Measurements from ENCODE around the gene CHCHD5. TPM values are rescaled to one million over a fixed set of nuclear protein-coding genes. Genes with fewer than 3 reads are reported as not detected.

Gene CHCHD5
- total RNA-seq, 4 donors from 2014 or later: 16.6 to 31.2 (median 18.4) TPM

DNA sequence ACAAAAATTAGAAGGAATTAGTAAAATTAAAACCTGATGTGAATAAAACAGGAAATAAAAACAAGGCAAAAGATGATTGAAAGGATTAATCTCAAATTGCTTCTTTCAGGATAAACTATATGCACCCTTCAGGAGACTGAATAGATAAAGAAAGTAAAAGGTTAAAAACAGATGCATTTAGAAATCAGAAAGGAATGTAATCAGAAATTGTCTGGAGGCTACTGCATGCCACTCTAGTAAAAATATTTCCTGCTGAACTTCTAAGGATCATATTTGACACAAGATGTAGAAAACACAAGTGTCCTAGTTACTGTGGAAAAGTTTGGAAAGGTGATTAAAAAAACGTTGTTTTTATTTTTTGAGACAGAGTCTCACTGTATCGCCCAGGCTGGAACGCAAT, 16.2 kb downstream of the CHCHD5 start:
- Histone ChIP-seq H3K27me3 (no peaks in the 10 kb centered on the region), H3K4me3 (no peak overlapping the region), H3K4me1 (peaks cover 0 to 9% (median 4%) of the 10 kb centered on the region in 3 donors), H3K27ac (no peak overlapping the region), H3K36me3 (no peaks in the 10 kb centered on the region), H3K9me3 (no peaks in the 10 kb centered on the region)
- intact Hi-C loops (cut with DNase I): loop anchor here (5.0 to 10.0 kb wide), 2 partner anchors 127 to 344 kb away; no protein-coding TSS in a partner anchor
- no peak for DNase-seq
- TF ChIP-seq, protein P1, sequence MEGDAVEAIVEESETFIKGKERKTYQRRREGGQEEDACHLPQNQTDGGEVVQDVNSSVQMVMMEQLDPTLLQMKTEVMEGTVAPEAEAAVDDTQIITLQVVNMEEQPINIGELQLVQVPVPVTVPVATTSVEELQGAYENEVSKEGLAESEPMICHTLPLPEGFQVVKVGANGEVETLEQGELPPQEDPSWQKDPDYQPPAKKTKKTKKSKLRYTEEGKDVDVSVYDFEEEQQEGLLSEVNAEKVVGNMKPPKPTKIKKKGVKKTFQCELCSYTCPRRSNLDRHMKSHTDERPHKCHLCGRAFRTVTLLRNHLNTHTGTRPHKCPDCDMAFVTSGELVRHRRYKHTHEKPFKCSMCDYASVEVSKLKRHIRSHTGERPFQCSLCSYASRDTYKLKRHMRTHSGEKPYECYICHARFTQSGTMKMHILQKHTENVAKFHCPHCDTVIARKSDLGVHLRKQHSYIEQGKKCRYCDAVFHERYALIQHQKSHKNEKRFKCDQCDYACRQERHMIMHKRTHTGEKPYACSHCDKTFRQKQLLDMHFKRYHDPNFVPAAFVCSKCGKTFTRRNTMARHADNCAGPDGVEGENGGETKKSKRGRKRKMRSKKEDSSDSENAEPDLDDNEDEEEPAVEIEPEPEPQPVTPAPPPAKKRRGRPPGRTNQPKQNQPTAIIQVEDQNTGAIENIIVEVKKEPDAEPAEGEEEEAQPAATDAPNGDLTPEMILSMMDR (IDR thresholded peaks at IDR 0.05): no peak
- no peak for TF ChIP-seq POLR2A (IDR thresholded peaks at IDR 0.05)
- 75 to 80% methylated on average over 3 of the region's 3 CpGs for WGBS, 2 donors

DNA sequence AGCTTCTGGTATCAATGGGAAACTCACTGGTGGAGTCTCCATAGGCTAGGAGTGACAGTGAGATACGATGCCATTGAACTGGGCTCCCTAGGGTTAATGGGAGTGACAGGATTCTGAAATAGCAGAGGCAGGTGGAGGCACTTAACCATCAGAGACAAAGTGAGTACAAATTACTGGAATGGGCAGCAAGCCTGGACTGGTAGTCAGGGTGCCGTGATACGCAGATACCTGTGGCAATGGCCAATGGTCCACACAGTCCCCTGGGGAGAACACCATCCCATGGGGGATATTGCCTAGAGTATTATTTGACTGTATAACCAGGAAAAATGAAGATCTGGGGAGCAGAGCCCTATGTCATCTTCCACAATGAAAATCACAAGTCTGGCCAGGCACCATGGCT, 17.3 kb downstream of the CHCHD5 start:
- Histone ChIP-seq H3K27ac (no peak overlapping the region), H3K9me3 (no peaks in the 10 kb centered on the region), H3K4me3 (no peak overlapping the region), H3K36me3 (no peaks in the 10 kb centered on the region), H3K27me3 (no peaks in the 10 kb centered on the region), H3K4me1 (peaks cover 0 to 9% (median 4%) of the 10 kb centered on the region in 3 donors)
- WGBS, 2 donors: 67 to 100% methylated on average over 1 to 2 of the region's 3 CpGs
- no peak for DNase-seq
- TF ChIP-seq, protein P1 (IDR thresholded peaks at IDR 0.05): no peak
- TF ChIP-seq POLR2A (IDR thresholded peaks at IDR 0.05): no peak
- intact Hi-C loops (cut with DNase I): loop anchor here (5.0 to 10.0 kb wide), 2 partner anchors 126 to 343 kb away; no protein-coding TSS in a partner anchor

DNA sequence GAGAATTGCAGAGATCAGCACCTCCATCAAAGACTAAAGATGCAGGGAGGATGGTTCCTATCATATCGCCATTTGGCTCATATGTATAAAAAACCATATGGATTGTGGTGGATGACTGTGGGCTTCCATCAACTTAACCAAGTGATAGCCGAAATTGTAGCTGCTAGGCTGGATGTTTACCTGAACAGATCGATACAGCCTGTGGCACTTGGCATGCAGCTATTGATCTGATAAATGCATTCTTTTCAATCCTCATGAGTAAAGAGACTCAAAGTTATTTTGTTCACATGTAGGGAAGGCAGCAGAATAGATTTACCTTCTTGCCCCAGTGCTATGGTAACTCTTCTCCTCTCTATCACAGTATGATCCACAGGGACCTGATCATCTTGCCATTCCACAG, 18.5 kb downstream of the CHCHD5 start:
- Histone ChIP-seq H3K9me3 (no peaks in the 10 kb centered on the region), H3K36me3 (no peaks in the 10 kb centered on the region), H3K27ac (no peak overlapping the region), H3K27me3 (no peaks in the 10 kb centered on the region), H3K4me3 (no peak overlapping the region), H3K4me1 (peaks cover 0 to 9% (median 4%) of the 10 kb centered on the region in 3 donors)
- TF ChIP-seq POLR2A (IDR thresholded peaks at IDR 0.05): no peak
- TF ChIP-seq, protein P1 (IDR thresholded peaks at IDR 0.05): no peak
- WGBS, 2 donors: 85 to 92% methylated on average over 3 of the region's 3 CpGs
- DNase-seq: no peak
- intact Hi-C loops (cut with DNase I): loop anchor here (5.0 to 10.0 kb wide), 2 partner anchors 124 to 342 kb away; no protein-coding TSS in a partner anchor

DNA sequence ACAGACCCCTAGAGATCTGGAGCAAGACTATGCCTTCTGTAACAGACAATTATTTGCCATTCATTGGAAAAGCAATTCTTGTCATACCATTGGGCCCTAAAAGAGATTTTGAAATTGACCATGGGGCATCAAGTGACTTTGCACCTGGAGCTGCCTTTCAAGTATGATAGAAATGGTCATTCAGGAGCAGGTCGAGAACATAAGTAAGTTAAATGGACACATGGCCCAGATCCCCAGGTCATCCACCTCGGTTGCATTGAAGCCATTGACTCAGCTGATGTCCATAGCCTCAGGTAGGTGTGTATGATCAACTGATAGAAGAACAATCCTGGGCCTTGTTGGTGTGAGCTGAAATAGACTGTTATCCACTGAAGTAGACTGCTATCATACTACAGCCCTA, 19.3 kb downstream of the CHCHD5 start:
- TF ChIP-seq, protein P1 (IDR thresholded peaks at IDR 0.05): no peak
- TF ChIP-seq POLR2A (IDR thresholded peaks at IDR 0.05): no peak
- H3K9me3 ChIP-seq: no peaks in the 10 kb centered on the region
- H3K4me1 ChIP-seq: peaks cover 0 to 9% (median 4%) of the 10 kb centered on the region in 3 donors
- H3K36me3 ChIP-seq: no peaks in the 10 kb centered on the region
- WGBS, 2 donors: 67 to 79% methylated on average over 2 of the region's 2 CpGs
- H3K27ac ChIP-seq: no peak overlapping the region
- DNase-seq: no peak
- no peaks in the 10 kb centered on the region for H3K27me3 ChIP-seq
- no peak overlapping the region for H3K4me3 ChIP-seq
- intact Hi-C loops (cut with DNase I): loop anchor here (5.0 to 10.0 kb wide), 2 partner anchors 124 to 341 kb away; no protein-coding TSS in a partner anchor

DNA sequence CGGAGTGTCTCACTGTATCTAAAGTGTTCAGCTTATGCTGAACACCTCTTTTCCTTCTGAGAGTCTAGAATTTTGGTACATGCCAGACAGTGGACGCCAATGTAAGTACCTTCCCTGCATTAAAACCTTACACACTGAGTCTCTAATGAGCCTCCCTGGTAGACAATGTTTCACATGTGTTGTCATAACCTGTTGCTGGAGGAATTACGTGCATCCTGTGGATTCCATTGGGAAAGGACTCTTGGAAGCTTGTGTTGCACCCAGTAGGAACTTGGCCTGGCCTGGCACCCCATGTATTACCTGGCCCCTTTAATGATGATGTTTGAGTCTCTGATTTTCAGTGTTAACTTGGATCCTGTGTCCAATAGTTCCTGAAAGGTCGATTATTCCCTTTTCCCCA, 20.5 kb downstream of the CHCHD5 start:
- peaks cover 0 to 4% (median 0%) of the 10 kb centered on the region in 3 donors for H3K4me1 ChIP-seq
- no peaks in the 10 kb centered on the region for H3K9me3 ChIP-seq
- intact Hi-C loops (cut with DNase I): loop anchor here (5.0 to 10.0 kb wide), 2 partner anchors 122 to 340 kb away; no protein-coding TSS in a partner anchor
- WGBS, 2 donors: 79 to 81% methylated on average over 4 of the region's 4 CpGs
- no peak overlapping the region for H3K27ac ChIP-seq
- no peaks in the 10 kb centered on the region for H3K27me3 ChIP-seq
- no peak for TF ChIP-seq POLR2A (IDR thresholded peaks at IDR 0.05)
- TF ChIP-seq, protein P1 (IDR thresholded peaks at IDR 0.05): no peak
- no peak for DNase-seq
- no peaks in the 10 kb centered on the region for H3K36me3 ChIP-seq
- H3K4me3 ChIP-seq: no peak overlapping the region
